CD4-positive, CD25-positive, alpha-beta regulatory T cell (primary cell): Measurements from ENCODE around the gene WDR76. TPM values are rescaled to one million over a fixed set of nuclear protein-coding genes. Genes with fewer than 3 reads are reported as not detected.

Experiments
- ATAC-seq, 2 donors: fragments of 150-1000 bp; cut with Tn5 transposase; one replicate each; pipeline ENCODE4 v1.10.0; 2021; ENCODE audit warnings: low read depth in 2 of 2, moderate number of reproducible peaks in 2 of 2, moderate library complexity in 1 of 2
- DNase-seq, 3 donors: peaks; one replicate each; pipeline versions ENCODE4 v3.0.0 to v3.0.0-alpha.2; 2012 to 2022; ENCODE audit warnings: mixed read lengths in 1 of 3
- H3K27ac ChIP-seq: one replicate; pipeline ENCODE4 v1.7.0; 2013; ENCODE audit warnings: mild to moderate bottlenecking, low read length; ENCODE audit not compliant: insufficient read depth, poor library complexity, severe bottlenecking
- H3K27me3 ChIP-seq: one replicate; pipeline ENCODE4 v1.7.0; 2013; ENCODE audit warnings: low read length; ENCODE audit not compliant: control insufficient read depth, insufficient read depth
- H3K36me3 ChIP-seq: one replicate; pipeline ENCODE4 v1.7.0; 2013; ENCODE audit warnings: mild to moderate bottlenecking, low read length, moderate library complexity; ENCODE audit not compliant: control insufficient read depth, insufficient read depth
- H3K4me1 ChIP-seq: 2 replicates; pipeline ENCODE4 v1.7.0; 2013; ENCODE audit warnings: mild to moderate bottlenecking, low read length; ENCODE audit not compliant: insufficient read depth, control insufficient read depth, poor library complexity, severe bottlenecking
- H3K4me3 ChIP-seq: one replicate; pipeline ENCODE4 v1.7.0; 2013; ENCODE audit warnings: low read depth, mild to moderate bottlenecking, low read length, moderate library complexity
- H3K9me3 ChIP-seq, 2 experiments: 1 replicate in 1 of 2; 2 replicates in 1 of 2; pipeline ENCODE4 v1.7.0; 2013; ENCODE audit warnings: low read length in 2 of 2, mild to moderate bottlenecking in 1 of 2, moderate library complexity in 1 of 2; ENCODE audit not compliant: control insufficient read depth in 2 of 2
- H3K27ac Mint-ChIP-seq, 3 donors: one replicate each; pipeline ENCODE4 v1.8.0; 2020 to 2022; ENCODE audit warnings: mild to moderate bottlenecking in 3 of 3, mixed read lengths in 3 of 3, moderate library complexity in 2 of 3
- H3K27me3 Mint-ChIP-seq: one replicate; pipeline ENCODE4 v1.8.0; 2022; ENCODE audit warnings: mild to moderate bottlenecking, mixed read lengths
- H3K36me3 Mint-ChIP-seq: one replicate; pipeline ENCODE4 v1.8.0; 2020; ENCODE audit warnings: mixed read lengths
- H3K4me1 Mint-ChIP-seq, 4 donors: one replicate each; pipeline ENCODE4 v1.8.0; 2020 to 2022; ENCODE audit warnings: mixed read lengths in 4 of 4, mild to moderate bottlenecking in 1 of 4
- H3K4me3 Mint-ChIP-seq, 4 donors: one replicate each; pipeline ENCODE4 v1.8.0; 2020 to 2022; ENCODE audit warnings: mild to moderate bottlenecking in 4 of 4, mixed read lengths in 4 of 4, moderate library complexity in 3 of 4
- H3K9me3 Mint-ChIP-seq, 7 donors: one replicate each; pipeline ENCODE4 v1.8.0; 2020 to 2022; ENCODE audit warnings: mixed read lengths in 7 of 7, mild to moderate bottlenecking in 3 of 7, moderate library complexity in 2 of 7
- polyA plus RNA-seq, 4 donors: library from polyadenylated mRNA; unstranded; fragments of 300-500 nt; fragmentation: Illumina TruSeq; gene quantifications; one replicate each; pipeline ENCODE4 v1.2.3, GENCODE V29; 2021
- total RNA-seq: library from RNA; stranded (reverse); gene quantifications from one replicate; pipeline ENCODE4 v1.2.3, GENCODE V29; 2022

WDR76 gene
- total RNA-seq (13.9 TPM), polyA plus RNA-seq (10 to 100 TPM; 12.1 to 14.1 (median 12.4) TPM)

DNA sequence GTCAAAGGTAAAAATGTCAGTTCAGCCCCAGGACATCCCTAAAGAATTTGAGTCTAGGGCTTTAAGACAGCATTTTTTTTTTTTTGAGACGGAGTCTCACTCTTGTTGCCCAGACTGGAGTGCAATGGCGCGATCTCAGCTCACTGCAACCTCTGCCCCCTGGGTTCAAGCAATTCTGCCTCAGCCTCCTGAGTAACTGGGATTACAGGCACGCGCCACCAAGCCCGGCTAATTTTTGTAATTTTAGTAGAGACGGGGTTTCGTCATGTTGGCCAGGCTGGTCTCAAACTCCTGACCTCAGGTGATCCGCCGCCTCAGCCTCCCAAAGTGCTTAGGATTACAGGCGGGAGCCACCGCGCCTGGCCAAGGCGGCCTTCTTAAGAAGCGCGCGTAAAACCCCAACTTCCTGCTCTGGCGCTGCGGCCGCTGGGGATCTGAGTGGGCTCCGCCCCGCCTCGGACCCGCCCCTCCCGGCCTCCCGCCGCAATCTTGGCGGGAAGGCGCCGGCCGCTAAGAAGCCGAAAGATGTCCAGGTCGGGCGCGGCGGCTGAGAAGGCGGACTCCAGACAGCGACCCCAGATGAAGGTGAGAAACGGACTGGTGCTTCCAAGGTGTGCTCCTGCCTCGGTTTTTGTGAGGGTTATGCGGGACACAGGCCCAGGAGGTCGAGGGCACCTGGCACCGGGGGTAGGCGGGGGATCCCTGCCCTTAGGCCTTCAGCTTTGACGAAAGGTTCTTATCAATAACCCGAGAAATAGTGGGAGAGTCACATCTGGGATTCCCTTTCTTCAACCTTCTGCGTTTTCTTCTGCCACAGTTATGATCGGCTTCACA lies at the start of gene WDR76:
WDR76 (plus strand) TSS at position 495 of the 834 bp plus-strand sequence; CDS start at position 526, 31 bp downstream.
- Histone ChIP-seq H3K27ac (peak within 1 kb of the TSS; percentile 87), H3K36me3 (no peaks in the 10 kb centered on the region), H3K9me3 (no peaks in the 10 kb centered on the region), H3K4me1 (peaks cover 69% of the 10 kb centered on the region), H3K4me3 (peak within 1 kb of the TSS; percentile 89), H3K27me3 (no peaks in the 10 kb centered on the region)
- Mint-ChIP-seq H3K4me1 (peaks cover 19 to 73% (median 53%) of the 10 kb centered on the region in 4 donors), H3K27ac (peak within 1 kb of the TSS; percentile 58 to 91 (median 86)), H3K36me3 (peaks cover 3% of the 10 kb centered on the region), H3K9me3 (no peaks in the 10 kb centered on the region), H3K4me3 (peak within 1 kb of the TSS; percentile 81 to 99 (median 94)), H3K27me3 (no peaks in the 10 kb centered on the region)
- peak; percentile 46 to 50 for ATAC-seq
- DNase-seq, result peak; percentile 56 to 88 (median 70)

DNA sequence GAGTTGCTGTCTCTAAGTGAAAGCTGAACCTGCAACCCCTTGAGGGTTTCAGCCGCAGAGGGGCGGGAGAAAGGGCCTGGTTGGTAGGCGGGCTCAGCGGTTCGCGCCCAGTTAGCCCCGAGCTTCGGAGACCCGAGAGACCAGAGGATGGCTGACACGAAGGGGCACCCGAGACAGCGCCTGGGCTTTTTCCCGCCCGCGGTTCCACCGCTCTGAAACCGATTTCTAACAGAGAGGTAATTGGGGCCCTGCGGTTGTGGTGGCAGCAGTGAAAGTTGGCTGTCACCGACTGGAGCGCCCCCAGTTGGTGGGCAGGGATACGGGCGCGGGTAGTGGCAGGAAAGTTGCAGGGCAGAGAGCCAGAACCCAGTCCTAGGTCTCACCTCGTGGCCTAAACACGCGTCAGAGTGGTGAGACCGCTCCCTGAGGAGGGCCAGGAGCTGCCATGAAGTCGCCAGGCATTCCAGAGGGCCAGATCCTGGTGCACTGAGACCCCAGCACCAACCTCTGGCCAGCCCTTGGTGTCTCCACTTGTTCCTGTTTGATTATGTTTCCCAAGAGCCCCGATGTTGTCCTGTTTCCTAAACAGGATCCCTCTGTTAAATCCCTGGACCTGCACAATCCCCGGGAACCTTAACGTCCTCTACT lies 49.4 kb upstream of the WDR76 start:
- ATAC-seq (peak; percentile 76 to 77), DNase-seq (peak; percentile 74 to 89 (median 82))
- H3K9me3 ChIP-seq, result no peaks in the 10 kb centered on the region
- H3K27ac ChIP-seq, result peak overlapping the region; percentile 68
- H3K27ac Mint-ChIP-seq, result peak overlapping the region; percentile 77 to 93 (median 91)
- H3K4me1 ChIP-seq, result peaks cover 15% of the 10 kb centered on the region
- peak overlapping the region; percentile 82 for H3K4me3 ChIP-seq
- H3K4me3 Mint-ChIP-seq, result peak overlapping the region; percentile 93 to 95 (median 94)
- H3K36me3 ChIP-seq, result peaks cover 8% of the 10 kb centered on the region
- peaks cover 0 to 22% (median 7%) of the 10 kb centered on the region in 4 donors for H3K4me1 Mint-ChIP-seq
- H3K27me3 ChIP-seq, result no peaks in the 10 kb centered on the region
- H3K36me3 Mint-ChIP-seq, result peaks cover 7% of the 10 kb centered on the region
- peaks cover 0 to 3% (median 0%) of the 10 kb centered on the region in 7 donors for H3K9me3 Mint-ChIP-seq
- H3K27me3 Mint-ChIP-seq, result peaks cover 28% of the 10 kb centered on the region

DNA sequence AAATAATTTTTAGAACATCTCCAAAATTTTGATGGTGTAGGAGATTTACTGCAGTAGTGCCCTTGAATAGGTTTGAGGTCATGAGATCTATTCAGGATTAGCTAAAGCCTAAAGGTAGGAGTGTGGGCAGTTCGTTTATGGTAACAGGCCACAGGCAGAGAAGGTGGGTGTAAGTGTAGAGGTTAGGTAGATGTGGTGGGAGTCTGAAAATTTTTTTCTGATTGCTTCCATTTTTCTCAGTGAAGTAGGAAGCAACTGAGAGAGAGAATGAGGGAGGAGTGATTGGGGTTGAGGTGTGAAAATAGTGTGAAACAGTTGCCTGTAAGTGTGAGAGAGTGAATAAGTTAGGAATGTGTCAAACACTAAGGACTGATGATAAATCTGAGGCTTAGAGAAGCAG lies 47.8 kb upstream of the WDR76 start:
- no peak overlapping the region for H3K27ac ChIP-seq
- peaks cover 0 to 22% (median 7%) of the 10 kb centered on the region in 4 donors for H3K4me1 Mint-ChIP-seq

DNA sequence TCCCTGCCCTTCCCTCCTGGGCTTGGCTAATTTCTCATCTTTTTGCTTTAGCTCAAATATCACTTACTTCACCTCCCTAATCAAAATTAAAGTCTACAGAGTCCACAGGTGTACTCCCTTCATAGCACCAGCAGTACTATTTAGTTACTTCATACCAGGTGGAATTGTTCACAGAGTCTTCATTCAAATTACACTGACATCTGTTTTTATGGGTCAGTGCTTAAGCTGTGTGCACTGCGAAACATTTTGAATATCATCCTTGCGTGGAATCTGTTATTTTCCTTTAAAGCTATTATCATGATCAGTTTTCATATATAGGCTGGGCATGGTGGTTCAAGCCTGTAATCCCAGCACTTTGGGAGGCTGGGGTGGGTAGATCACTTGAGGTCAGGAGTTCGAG lies 37.4 kb upstream of the WDR76 start:
- Histone ChIP-seq H3K36me3 (peaks cover 12% of the 10 kb centered on the region), H3K27me3 (no peaks in the 10 kb centered on the region), H3K4me1 (peaks cover 23% of the 10 kb centered on the region), H3K9me3 (no peaks in the 10 kb centered on the region), H3K27ac (no peak overlapping the region), H3K4me3 (no peak overlapping the region)
- Mint-ChIP-seq H3K4me1 (peaks cover 0 to 30% (median 17%) of the 10 kb centered on the region in 4 donors), H3K27me3 (no peaks in the 10 kb centered on the region), H3K27ac (no peak overlapping the region), H3K36me3 (peaks cover 11% of the 10 kb centered on the region), H3K9me3 (peaks cover 0 to 4% (median 0%) of the 10 kb centered on the region in 7 donors), H3K4me3 (peak overlapping the region in 2 of 4 donors; percentile 4 to 61)
- no peak for ATAC-seq
- DNase-seq, result no peak

More for the DNA sequence above, 47.8 kb upstream of the WDR76 start:
- Mint-ChIP-seq H3K9me3 (peaks cover 0 to 3% (median 0%) of the 10 kb centered on the region in 7 donors), H3K4me3 (peak overlapping the region in 3 of 4 donors; percentile 25 to 71 (median 34)), H3K27ac (no peak overlapping the region), H3K27me3 (peaks cover 39% of the 10 kb centered on the region), H3K36me3 (no peaks in the 10 kb centered on the region)
- ATAC-seq (no peak), DNase-seq (no peak)
- Histone ChIP-seq H3K27me3 (no peaks in the 10 kb centered on the region), H3K4me1 (peaks cover 15% of the 10 kb centered on the region), H3K36me3 (no peaks in the 10 kb centered on the region), H3K9me3 (no peaks in the 10 kb centered on the region), H3K4me3 (no peak overlapping the region)

DNA sequence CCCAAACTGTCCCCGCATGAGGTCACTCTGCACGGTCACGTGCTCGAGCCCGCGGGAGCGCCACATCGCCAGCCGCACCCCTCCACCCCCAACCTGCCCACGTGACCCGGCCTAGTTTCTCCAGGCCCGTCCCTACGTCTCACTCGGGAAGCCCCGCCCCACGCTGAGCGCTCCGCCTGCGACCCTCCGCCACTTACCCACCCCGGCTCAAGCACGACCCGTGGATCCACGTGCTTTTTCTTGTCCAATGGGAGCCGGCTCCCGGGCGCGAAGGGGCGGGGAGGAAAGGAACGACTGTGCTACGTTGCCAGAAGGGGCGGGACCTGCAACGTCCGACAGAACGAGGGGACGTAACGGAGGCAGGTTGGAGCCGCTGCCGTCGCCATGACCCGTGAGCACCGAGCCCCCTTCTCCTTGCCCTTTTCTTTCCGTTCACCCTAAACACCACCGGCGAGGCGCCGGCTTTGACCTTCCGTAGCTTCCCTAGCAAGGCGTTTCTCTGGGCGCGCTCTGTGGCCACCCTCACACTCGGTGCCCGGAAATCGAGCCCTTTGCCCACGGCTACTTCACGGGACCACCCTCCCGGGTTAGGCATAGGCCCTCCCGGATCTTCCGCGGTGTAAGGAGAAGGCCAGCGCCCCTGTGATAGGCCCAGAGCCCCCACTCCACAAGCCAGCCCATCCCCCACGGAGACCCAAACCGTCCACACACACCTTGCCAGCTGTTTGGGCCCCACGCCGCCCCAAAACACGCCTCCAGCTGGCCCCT lies 34.6 kb upstream of the WDR76 start, which contains the start of gene SERF2:
SERF2 (plus strand) TSS at position 328 of the 768 bp plus-strand sequence; CDS start at position 385, 57 bp downstream.
- peak; percentile 97 to 100 (median 100) for DNase-seq
- peaks cover 0 to 57% (median 36%) of the 10 kb centered on the region in 4 donors for H3K4me1 Mint-ChIP-seq

DNA sequence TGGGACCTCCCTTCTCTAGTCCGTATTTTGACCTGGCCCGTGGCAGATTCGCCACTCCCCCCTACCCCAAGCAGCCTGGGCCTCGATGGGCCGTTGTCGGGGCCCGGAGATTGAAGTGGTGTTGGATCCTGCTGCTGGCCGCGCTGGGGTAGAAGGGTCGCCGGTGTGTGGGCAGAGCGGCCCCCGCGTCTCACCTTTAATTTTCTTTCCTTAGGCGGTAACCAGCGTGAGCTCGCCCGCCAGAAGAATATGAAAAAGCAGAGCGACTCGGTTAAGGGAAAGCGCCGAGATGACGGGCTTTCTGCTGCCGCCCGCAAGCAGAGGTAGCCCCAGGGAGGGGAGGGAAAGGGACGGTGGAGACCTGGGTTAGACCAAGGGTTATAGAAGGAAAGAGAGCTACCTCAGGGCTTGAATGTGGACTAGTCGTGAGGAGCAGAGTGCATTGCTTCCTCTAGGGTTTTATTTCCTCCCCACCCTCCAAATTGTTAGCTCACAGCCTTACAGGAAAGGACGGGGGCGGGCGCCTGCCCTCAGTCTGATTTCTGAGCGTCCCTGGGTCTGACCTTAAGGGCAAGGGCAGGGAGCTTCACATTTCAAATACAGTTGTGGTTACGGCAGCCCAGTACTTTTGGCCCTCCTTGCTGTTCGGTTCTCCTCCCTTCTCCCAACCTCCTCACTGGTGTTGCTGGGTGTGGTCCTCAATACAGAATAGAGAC lies 33.9 kb upstream of the WDR76 start:
- H3K4me1 ChIP-seq, result peaks cover 37% of the 10 kb centered on the region
- Mint-ChIP-seq H3K4me3 (peak overlapping the region; percentile 96 to 100 (median 97)), H3K27ac (peak overlapping the region; percentile 76 to 99 (median 98)), H3K27me3 (no peaks in the 10 kb centered on the region), H3K36me3 (peaks cover 25% of the 10 kb centered on the region), H3K4me1 (peaks cover 0 to 60% (median 36%) of the 10 kb centered on the region in 4 donors), H3K9me3 (peaks cover 0 to 1% (median 0%) of the 10 kb centered on the region in 7 donors)
- DNase-seq (peak in 2 of 3 donors; percentile 29 to 69), ATAC-seq (no peak)
- peak overlapping the region; percentile 86 for H3K4me3 ChIP-seq
- peaks cover 37% of the 10 kb centered on the region for H3K36me3 ChIP-seq
- no peaks in the 10 kb centered on the region for H3K27me3 ChIP-seq
- no peaks in the 10 kb centered on the region for H3K9me3 ChIP-seq
- H3K27ac ChIP-seq, result peak overlapping the region; percentile 96

More for the DNA sequence above, 34.6 kb upstream of the WDR76 start, which contains the start of gene SERF2:
- H3K36me3 ChIP-seq, result peaks cover 37% of the 10 kb centered on the region
- H3K4me3 Mint-ChIP-seq, result peak within 1 kb of the TSS; percentile 96 to 100 (median 97)
- H3K4me1 ChIP-seq, result peaks cover 37% of the 10 kb centered on the region
- no peaks in the 10 kb centered on the region for H3K9me3 ChIP-seq
- peak; percentile 96 to 97 for ATAC-seq
- no peaks in the 10 kb centered on the region for H3K27me3 ChIP-seq
- peak within 1 kb of the TSS; percentile 86 for H3K4me3 ChIP-seq
- peaks cover 0 to 1% (median 0%) of the 10 kb centered on the region in 7 donors for H3K9me3 Mint-ChIP-seq
- peak within 1 kb of the TSS; percentile 96 for H3K27ac ChIP-seq
- peaks cover 25% of the 10 kb centered on the region for H3K36me3 Mint-ChIP-seq
- peak within 1 kb of the TSS; percentile 86 to 99 (median 98) for H3K27ac Mint-ChIP-seq
- H3K27me3 Mint-ChIP-seq, result no peaks in the 10 kb centered on the region
